GM12801 (cell line): ENCODE data around the gene RBM12.

Experiments used
- TF ChIP-seq, protein P1 (sequence below): IDR thresholded peaks from one replicate; pipeline ENCODE4 v1.5.1; 2011; ENCODE audit warnings: control low read depth; ENCODE audit not compliant: insufficient read length; ENCODE audit errors: extremely low read depth

The RBM12 gene

DNA sequence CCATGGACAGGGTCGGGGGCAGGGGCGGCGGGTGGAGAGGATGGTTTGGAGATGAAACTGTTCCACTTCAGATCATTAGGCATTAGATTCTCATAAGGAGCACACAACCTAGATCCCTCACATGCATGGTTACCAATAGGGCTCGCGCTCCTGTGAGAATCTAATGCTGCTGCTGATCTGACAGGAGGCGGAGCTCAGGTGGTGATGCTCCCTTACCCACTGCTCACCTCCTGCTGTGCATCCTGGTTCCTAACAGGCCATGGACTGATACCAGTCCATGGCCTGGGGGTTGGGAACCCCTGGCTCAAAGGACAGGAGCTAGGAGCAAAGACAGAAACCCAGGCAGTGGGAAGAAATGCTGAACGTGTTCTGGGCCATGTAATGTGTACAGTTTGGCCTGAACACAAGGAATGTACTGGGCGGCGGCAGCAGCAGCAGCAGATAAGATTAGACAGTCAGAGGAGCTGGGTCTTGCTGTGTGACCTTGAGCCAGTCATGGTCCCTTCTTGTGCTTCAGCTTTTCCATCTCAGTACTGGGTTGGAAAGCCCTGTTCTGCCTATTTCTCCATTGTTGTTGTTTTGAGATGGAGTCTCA, 53.8 kb downstream of the RBM12 start:
- TF ChIP-seq, protein P1, sequence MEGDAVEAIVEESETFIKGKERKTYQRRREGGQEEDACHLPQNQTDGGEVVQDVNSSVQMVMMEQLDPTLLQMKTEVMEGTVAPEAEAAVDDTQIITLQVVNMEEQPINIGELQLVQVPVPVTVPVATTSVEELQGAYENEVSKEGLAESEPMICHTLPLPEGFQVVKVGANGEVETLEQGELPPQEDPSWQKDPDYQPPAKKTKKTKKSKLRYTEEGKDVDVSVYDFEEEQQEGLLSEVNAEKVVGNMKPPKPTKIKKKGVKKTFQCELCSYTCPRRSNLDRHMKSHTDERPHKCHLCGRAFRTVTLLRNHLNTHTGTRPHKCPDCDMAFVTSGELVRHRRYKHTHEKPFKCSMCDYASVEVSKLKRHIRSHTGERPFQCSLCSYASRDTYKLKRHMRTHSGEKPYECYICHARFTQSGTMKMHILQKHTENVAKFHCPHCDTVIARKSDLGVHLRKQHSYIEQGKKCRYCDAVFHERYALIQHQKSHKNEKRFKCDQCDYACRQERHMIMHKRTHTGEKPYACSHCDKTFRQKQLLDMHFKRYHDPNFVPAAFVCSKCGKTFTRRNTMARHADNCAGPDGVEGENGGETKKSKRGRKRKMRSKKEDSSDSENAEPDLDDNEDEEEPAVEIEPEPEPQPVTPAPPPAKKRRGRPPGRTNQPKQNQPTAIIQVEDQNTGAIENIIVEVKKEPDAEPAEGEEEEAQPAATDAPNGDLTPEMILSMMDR, result no peak

DNA sequence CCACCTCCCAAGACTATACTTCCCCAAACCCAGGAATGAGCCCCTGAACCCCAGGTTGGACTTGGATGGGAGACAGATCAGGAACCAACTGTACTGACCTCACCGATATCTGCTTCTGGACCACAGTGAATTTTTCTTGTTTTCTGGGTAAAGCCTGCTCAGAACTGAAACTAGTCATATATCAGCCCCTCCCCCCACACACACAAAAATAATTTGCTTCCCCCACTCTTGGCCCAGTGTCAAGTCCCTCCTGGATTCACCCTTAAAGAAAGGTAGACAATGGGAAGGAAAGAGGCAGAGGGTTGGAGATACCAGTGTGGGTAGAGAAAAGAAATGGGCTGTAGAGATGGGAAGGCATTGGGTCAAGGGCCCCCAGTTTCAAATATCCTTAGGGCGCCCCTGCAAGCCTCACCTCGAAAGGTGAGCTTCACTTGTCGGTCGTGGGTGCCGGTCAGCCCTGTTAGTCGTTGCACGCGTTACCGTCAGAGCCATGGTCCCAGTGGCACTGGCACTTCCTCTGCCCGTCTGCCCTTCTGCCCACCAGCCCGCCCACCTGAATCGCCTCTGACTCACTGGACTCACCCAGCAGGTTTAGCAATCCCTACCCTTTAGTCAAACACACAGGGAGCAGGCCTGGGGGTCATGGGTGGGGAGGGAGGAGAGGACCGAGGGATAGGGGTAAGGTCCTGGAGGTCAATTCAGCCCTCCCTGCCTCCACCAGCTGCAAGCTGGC, 57.5 kb downstream of the RBM12 start:
- TF ChIP-seq, protein P1, result no peak

GRCh38 chr20:35606127-35606526, 58.6 kb downstream of the RBM12 start:
- TF ChIP-seq, protein P1, result no peak

- TF ChIP-seq, protein P1, result no peak
Observed at GRCh38 chr20:35604449-35604747, 60.3 kb downstream of the RBM12 start.

DNA sequence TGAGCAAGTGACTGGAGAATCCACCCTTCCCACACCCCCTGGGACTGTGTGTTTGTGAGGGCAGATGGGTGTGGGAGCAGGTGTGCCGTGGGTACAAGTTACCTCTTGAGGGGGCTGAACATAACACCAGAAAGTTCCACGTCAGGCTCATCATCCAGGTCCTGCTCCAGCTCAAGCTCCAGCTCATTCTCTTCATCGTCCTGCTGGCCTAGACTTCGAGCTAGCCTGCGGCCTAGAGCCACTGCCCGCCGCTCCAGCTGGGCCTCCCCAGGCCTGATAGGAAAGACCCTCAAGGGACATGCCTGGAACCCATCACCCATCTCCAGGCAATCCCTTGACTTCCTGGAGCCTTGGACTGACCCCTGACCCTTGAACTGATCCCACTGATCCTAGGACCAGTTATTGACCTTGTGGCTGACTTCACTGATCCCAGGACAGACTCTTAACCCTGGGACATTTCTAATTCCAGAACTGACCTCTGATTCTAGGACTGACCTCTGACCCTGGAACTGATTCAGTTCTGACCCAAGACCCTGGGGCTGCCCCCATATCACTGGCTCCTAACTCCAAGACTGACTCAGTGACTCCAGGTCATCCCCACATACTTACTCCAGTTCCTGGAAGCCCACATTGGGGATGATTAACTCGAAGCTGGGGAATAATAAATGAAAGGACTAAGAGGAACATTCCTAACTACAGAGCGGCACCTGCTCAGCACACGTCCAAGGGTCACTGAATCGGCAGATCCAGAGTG, 60.8 kb downstream of the RBM12 start:
- TF ChIP-seq, protein P1, result no peak

DNA sequence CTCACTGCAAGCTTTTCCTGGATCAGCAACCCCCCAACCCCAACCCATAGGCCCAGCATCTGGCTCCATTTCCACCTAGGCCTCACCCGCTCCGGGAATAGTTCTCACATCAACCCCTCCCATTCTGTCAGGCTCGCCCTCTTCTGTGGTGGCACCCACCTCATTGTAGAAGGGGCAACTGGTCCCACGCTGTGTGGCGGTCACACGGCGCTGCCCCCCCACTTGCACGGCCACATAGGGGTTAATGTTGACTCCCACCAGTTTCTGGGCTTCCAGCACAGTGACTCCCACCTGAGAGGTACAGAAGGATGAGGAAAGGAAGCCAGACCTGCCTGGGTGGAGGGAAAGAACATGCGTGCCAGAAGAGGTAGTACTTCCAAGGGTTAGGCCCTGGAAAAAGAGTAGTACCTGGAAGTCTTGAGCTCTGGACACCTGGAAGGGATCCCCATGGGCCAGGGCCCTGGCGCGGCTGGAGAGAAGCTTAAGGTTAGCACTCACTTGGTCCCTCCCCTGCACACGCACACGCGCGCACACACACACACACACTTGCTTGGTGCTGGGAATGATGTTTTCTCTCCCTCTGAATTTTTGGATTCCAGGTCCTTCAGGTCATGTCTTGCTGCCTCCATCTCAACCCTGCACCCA, 61.7 kb downstream of the RBM12 start:
- TF ChIP-seq, protein P1, result no peak

DNA sequence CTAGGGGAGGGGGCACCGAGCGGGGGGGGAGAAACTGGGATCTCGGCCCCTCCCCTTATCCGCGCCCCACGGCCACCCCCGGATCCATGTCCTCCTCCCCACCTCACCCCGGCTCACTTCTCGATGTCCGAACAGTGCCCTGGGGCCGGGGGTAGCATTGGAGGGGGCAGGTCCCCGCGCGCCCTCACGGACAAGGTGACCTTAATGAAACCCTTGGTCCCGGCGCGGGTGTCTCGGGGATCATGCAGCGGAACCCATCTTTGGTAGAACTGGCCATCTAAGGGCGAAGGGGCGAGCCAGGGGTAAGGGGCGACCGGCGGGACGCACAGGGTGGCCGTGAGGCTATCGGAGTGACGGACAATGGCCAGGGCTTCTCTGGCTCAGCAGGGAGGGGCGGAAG, 62.7 kb downstream of the RBM12 start:
- TF ChIP-seq, protein P1, result no peak
